GM19438 (cell line): Measurements from ENCODE around the gene PCBP3.
A peak's percentile ranks its signal among the peaks of the same experiment; 100 is the strongest.
"Not testable (repeated sequence)": the region's sequence is repeated elsewhere in the genome, so short reads cannot be mapped to it uniquely, and the experiment has no call there.

Experiments used
- ATAC-seq: cut with Tn5 transposase; IDR thresholded peaks from one replicate; pipeline ENCODE4 v1.9.1; 2021; ENCODE audit warnings: low read depth; ENCODE audit not compliant: unreplicated experiment

The PCBP3 gene

DNA sequence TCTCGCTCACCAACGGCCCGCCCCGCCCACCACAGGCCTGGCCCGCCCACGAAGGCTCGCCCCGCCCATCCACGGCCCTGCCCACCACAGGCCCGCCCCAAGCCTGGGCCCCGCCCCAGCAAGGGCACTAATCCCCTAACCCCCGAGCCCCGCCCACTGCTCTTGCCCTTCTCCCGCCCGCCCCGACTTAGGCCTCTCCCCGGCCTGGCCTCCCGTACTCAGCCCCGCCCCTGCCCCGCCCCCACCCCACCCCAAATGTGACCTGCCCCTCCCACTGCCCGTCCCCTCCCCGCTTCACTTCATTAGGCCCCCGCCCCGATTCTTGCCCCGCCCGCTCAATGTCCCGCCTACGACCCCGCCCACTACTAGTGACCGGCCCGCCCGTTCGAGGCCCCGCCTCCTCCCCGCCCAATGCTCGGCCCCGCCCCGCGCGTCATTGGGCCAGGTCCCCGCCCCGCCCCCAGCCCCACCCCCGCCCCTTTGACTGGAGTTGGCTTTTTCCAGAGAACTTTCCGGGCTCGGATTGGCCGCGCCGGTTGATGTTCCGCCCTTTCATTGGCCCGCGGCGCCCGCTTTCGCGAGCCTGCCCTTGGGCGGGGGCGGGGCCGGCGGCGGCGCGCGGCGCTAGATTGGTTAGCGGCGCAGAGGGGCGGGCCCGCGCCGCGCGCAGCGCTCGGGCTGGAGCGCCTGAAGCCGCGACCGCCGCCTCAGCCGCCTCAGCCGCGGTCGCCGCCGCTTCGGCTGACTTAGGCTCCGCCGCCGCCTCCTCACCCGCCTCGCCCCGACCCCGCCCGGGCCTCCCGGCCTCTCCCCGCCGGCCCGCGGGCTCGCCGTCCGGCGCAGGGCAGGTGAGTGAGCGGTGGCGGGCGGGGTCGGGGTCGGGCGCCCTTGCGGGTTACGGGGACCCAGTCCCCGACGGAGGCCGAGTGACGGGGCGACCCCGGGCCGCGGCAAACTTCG lies at the start of gene PCBP3:
Gene PCBP3 (plus strand): TSS at position 705 of the 960 bp plus-strand sequence. CDS start 206,361 bp downstream, outside the sequence.
- ATAC-seq: peak; percentile 65

DNA sequence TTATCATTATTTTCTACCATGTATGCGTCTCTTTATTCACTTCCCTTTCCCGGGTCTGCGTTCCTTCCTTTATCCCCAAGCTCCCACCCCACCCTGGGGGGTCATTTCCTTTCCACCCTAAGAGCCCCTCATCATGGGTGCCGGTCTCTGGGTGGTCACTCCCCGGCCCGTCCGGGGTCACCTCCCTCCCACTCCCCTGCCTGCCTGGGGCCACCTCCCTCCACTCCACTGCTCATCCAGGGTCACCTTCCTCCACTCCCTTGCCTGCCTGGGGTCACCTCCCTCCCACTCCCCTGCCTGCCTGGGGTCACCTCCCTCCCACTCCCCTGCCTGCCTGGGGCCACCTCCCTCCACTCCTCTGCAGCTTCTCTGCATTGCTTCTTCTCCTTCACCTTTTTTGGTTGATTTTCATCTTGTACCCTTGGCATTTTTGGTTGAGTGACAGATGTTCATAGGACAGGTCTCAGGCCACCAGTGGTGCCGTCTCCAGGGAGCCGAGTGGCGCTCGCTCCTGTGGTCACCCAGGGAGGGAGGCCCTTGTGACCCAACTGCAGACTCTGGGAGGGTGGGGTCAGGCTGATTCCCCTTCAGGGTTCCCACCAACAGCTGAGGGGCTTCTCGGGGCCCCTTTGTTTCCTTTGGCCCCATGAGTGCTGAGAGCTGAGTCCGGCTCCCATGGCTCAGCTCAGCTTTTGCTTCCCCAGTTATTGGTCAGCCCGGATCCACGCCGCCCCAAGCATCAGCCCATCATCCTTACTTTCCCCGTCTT lies 48.6 kb upstream of the PCBP3 start:
- no peak for ATAC-seq

DNA sequence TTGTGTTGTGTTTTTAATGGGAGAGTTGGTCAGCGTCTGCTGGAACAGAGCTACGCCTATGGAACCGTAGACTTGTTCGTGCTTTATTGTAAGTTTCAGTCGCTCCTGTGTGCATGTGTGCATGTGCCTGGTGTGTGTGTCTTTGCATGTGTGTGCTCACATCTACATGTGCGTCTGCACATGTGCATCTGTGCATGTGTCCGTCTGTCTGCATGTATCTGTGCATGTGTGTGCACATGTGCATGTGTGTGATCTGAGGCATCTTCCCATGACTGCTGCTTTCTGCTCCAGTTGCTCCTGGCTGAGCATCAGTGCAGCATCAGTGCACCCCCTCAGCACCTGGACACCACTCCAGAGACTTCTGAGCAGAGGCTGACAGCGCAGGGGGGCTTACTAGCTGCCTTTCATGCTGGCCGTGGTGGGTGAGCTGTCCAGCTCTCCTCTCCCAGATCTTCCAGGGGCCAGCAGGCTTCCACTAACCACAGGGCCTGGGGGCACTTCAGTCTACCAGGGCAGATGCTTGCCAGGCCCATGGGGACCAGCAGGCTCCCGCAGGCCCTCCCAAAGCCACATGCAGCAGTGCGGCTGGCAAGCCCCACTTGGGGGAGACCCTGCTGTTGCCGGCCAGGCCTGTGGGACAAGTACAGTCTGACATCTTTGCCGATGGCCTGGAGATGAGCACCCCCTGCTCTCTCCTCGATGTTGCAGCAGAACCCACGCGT lies 47.8 kb upstream of the PCBP3 start:
- ATAC-seq: no peak

DNA sequence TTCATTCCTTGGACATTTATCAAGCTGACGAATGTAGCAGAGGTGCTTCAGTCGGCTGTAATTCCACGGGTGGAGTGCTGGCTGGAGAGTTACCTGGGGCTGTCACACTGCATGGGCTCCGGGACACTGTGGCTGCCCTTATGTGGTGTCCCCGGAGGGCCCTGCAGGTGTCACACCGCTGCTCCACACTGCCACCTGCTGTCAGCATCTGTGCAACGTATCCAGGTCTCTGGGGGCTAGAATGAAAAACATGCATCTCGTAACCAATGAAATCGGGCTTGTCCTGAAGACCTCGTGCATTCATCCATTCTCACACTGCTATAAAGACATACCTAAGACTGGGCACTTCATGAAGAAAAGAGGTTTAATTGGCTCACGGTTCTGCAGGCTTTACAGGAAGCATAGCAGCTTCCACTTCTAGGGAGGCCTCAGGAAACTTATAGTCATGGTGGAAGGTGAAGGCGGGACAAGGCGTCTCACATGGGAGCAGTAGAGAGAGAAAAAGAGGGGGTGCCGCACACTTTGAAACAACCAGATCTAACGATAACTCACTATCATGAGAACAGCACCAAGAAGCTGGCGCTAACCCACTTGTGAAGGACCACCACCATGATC lies 46.7 kb upstream of the PCBP3 start:
- no peak for ATAC-seq

DNA sequence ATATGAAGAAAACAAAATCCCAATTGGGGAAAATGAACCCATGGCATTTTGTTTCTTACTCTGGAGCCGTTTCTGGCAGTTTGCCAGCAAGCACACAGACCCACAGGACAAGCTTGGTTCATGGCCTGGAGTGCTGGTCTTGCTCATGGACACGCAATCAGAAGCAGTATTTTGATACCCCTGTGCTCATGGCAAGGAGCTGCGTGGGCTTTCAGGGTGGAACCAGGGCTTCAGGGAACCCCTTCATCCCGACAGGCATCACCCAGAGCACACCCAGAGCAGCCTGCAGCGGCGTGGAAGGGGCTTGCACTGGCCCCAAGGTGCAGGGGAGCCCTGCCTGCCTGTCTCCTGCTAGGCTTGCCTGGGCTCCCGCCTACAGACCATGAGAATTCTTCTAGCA lies 45.4 kb upstream of the PCBP3 start:
- no peak for ATAC-seq

DNA sequence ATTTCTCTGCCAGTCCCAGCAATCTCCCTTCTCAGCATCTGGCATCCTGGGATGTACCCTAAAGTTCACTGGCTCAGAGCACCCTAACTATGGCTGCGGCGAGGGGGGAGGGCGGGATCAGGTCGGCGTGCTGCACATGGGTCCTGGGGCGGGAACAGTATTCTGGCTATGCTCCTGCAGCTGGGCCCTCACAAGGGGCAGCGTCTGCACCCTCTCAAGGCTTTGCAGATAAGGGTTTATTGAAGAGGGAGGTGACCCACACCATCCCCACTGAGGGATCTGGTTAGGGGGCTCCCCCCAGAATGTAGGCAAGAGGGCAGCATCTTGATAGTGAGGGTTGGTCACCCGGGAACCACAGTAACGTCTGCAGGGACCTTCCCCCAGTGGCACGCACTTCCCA lies 44.9 kb upstream of the PCBP3 start:
- no peak for ATAC-seq

DNA sequence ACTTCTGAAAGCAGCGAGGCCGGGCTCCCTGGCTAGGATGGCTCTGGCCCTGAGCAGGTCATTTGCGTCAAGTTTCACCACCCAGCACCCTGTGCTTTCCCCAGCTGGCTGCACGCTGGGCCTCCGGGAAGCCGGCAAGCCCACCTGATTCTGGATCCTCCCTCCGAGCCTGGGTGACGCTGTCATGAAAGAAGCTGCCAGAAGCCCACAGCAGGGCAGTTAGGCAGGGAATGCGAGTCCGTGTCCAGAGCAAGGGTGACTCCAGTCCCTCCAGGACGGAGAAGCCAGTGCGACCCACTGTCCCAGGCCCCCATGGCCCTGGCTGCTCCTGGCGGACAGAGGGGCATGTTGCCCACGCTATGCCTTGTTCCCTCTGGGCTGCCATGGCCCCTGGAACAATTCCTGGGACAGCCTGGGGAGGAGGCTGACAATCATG lies 44.4 kb upstream of the PCBP3 start:
- ATAC-seq: no peak

DNA sequence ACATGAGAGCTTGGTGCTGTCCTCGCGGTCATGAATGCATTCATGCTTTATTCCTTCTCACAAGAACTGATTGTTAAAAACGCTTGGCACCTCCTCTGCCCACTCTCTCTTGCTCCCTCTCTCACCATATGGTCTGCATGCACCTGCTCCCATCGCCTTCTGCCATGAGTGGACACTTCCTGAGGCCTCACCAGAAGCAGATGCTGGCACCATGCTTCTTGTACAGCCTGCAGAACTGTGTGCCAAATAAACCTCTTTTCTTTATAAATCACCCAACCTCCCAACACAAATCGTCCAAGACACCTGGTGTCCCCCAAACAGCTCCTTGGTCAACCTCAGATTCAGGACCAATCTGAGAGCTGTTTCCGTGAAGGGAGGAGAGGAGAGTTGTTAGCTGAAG lies 43.3 kb upstream of the PCBP3 start:
- no peak for ATAC-seq

DNA sequence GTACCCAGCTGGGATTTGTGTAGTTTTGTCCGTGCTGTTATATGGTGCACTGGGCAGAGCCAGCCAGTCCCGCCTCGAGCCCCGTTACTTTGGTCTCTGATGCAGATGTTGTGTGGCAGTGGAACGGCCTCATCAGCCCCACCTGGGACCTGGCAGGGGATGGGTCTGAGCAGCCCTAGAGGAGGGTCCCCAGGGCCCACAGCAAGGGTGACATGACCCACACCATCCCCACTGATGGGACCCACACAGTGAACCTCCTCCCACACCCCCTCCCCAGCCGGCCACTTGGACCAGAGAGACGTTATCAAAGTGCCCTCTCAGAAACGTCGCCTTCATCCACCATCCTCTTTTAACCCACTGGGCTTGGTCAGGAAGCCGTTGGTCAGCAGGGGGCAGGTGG lies 42.0 kb upstream of the PCBP3 start:
- ATAC-seq: no peak

DNA sequence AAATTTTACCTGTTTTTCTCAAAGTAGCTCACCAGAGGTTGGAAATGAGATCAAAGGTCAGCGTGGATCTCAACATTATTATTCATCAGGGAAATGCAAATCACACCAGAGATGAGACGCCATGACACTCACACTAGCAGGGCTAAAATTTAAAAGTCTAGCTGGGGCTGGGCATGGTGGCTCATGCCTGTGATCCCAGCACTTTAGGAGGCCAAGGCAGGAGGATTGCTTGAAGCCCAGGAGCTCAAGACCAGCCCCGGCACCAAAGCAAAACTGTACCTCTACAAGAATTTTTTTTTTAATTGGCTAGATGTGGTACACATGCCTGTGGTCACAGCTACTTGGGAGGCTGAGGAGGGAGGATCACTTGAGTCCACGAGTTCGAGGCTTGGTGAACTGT lies 41.4 kb upstream of the PCBP3 start:
- ATAC-seq: no peak

DNA sequence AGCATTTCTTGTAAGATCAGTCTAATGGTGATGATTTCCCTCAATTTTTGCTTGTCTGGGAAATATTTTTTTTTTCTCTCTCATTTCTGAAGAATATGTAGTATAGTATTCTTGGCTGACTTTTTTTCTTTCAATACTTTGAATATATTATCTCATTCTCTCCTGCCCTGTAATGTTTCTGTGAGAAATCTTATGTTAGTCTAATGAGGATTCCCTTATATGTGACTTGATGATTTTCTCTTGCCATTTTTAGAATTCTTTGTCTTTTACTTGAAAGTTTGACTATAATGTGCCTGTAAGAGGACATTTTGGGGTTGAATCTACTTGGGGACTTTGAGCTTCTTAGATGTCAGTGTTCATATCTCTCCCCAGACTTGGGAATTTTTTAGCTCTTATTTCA lies 40.0 kb upstream of the PCBP3 start:
- no peak for ATAC-seq

DNA sequence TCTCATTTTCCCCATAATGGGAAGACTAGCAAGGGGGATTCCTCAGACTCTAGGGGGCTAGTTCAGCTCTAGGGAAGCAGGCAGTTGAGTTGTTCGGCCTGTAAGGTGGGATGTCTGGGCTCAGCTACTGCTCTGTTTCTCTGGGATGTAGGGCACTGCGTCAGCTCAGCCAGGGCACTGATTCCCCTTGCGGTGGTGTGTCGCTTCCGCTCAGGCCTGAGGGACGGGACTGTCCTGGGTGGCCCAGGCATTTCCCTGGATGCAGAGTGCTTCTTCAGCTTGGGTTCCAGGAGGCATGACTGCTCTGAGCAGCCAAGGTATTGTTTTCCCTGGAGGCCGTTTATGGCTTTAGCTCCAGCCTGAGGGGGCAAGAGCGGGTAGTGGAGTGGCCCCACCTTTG lies 38.8 kb upstream of the PCBP3 start:
- not testable (repeated sequence) for ATAC-seq

DNA sequence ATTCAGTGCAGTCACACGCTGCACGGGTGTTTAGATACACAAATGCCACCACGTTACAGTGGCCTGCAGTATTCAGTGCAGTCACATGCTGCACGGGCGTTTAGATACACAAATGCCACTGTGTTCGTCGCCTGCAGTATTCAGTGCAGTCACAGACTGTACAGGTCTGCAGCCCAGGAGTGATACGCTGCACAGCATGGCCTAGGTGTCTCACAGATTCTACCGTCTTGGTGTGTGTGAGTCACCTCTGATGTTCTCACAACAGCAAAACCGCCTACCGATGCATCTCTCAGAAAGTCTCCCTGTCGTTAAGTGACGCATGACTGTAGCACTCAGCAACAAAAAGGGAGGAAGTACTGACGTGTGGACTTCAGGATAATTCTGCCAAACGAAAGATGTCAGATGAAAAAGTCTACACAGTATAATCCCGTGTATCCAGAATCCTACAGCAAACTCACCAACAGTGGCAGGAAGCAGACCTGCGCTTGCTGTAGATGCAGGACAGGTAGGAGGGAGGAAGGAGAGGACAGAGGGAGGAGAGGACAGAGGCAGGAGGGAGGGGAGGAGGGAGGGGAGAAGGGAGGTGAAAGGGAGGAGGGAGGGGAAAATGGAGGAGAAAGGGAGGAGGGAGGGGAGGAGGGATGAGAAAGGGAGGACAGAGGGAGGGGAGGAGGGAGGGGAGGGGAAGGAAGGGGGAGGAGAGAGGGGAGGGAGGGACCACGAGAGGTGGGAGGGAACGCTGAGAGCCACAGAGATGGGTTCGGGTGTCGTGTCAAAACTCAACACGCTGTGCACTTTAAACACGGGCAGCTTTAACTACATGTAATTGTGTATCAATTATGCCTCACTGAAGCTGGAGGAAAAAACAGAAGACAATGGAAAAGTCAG lies 36.3 kb upstream of the PCBP3 start:
- no peak for ATAC-seq

DNA sequence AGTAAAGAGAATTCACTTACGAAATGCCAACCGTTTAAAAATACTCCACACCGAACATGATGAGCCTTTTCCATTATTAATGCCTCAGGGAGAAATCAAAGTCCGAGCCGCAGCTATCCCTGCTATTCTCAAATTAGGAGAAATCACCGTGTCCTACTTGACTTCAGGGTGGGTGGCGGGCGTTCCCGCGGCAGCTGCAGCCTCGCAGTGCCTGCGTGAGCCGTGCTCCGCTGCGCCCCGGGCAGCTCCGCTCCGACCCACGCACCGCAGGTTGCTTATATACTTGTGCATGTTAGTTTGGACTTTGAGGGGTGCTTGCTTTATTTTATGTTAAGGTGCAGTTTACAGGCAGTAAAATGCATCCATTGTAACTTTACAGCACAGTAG lies 35.6 kb upstream of the PCBP3 start:
- ATAC-seq: no peak

DNA sequence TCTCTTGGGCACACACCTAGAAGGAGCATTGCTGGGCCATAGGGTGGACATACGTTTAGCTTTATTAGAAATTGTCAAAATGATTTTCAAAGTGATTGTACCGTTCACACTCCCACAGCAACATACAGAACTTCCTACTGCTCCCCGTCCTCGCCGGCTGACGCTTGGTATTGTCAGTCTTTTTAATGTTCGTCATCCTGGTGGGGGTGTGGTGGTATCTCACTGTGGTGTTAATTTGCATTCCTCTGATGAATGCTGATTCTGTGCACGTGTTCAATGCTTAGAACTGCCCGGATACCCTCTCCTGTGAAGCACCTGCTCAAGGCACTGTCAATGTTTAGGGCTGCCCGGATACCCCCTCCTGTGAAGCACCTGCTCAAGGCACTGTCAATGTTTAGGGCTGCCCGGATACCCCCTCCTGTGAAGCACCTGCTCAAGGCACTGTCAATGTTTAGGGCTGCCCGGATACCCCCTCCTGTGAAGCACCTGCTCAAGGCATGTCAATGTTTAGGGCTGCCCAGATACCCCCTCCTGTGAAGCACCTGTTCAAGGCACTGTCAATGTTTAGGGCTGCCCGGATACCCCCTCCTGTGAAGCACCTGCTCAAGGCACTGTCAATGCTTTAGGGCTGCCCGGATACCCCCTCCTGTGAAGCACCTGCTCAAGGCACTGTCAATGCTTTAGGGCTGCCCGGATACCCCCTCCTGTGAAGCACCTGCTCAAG lies 34.6 kb upstream of the PCBP3 start:
- ATAC-seq: not testable (repeated sequence)

DNA sequence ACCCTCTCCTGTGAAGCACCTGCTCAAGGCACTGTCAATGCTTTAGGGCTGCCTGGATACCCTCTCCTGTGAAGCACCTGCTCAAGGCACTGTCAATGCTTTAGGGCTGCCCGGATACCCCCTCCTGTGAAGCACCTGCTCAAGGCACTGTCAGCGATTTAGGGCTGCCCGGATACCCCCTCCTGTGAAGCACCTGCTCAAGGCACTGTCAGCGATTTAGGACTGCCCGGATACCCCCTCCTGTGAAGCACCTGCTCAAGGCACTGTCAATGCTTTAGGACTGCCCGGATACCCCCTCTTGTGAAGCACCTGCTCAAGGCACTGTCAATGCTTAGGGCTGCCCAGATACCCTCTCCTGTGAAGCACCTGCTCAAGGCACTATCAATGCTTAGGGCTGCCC lies 33.9 kb upstream of the PCBP3 start:
- not testable (repeated sequence) for ATAC-seq

DNA sequence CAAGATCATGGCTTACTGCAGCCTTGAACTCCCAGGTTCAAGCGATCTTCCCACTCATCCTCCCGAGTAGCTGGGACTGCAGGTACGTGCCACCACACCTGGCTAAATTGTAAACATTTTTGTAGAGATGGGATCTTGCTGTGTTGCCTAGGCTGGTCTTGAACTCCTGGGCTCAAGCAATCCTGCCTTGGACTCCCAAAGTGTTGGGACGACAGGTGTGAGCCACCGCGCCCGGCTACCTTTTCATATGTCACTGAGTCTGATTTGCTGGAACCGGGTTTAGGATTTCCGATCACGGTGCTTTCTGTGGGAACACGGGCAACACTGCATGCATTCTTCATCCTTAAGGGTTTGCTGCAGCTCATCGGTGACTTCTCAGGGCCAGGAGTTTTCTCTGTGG lies 32.2 kb upstream of the PCBP3 start:
- no peak for ATAC-seq

DNA sequence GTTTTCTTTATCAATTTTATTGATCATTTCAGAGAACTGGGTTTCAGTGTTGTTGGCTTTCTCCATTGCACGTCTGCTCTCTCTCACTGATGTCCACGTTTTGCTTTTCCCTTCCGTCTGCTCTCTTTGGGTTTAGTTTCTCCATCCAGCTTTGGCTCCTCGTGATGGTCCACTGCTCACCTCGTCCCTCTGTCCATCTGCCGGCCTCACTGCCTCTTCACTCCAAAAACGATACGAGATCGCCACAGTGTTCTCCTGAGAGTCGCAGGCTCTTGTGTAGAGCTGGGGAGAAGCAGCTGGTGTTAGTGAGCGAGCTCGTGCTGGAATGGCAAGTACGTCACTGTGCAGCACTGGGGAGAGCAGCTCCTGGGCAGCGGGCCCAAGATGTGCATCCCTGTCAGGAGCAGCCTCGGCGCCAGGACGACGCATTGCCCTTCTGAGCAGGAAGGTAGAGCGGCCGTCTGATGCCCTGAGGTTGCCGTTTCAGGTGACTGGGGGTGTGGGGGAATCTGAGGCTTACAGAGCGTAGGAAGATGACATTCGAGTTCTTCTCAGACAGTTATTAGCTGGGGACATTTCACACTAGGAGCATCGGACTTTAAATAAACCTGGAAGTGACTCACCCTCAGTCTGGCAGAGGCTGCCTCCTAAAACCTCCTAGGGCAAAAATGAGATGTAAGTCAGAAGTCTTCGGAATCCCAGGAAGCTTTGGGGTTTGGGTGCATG lies 31.4 kb upstream of the PCBP3 start:
- no peak for ATAC-seq
